ENCODE measurements around the gene GNPTG.
A peak's percentile ranks its signal among the peaks of the same experiment; 100 is the strongest.

The GNPTG gene

GRCh38 chr16:1349351-1349750 is 2.4 kb upstream of the GNPTG start:
- DNase-seq: no peak

GRCh38 chr16:1349951-1350350 is 1.8 kb upstream of the GNPTG start:
- no peak for DNase-seq

GRCh38 chr16:1350691-1351090 is 1.0 kb upstream of the GNPTG start:
- DNase-seq: no peak

- no peak for DNase-seq
Measured at GRCh38 chr16:1351215-1351581, 533 bp upstream of the GNPTG start.

GRCh38 chr16:1354815-1355540 is 3.2 kb downstream of the GNPTG start:
- DNase-seq: no peak

- no peak for DNase-seq
Measured at GRCh38 chr16:1355591-1355990, 3.9 kb downstream of the GNPTG start.

- no peak for DNase-seq
Measured at GRCh38 chr16:1356061-1356900, 4.5 kb downstream of the GNPTG start.

GRCh38 chr16:1357906-1358566 is 6.3 kb downstream of the GNPTG start:
- DNase-seq: no peak

GRCh38 chr16:1361685-1362360 is 10.1 kb downstream of the GNPTG start:
- DNase-seq: no peak

- DNase-seq: no peak
Measured at GRCh38 chr16:1362807-1363206, 11.1 kb downstream of the GNPTG start.

GRCh38 chr16:1363501-1364041 is 11.8 kb downstream of the GNPTG start:
- peak; percentile 88 for DNase-seq

GRCh38 chr16:1364510-1364909 is 12.8 kb downstream of the GNPTG start:
- no peak for DNase-seq

- no peak for DNase-seq
Measured at GRCh38 chr16:1366060-1366711, 14.5 kb downstream of the GNPTG start.

- DNase-seq: no peak
Measured at GRCh38 chr16:1366712-1367299, 15.1 kb downstream of the GNPTG start.

- DNase-seq: no peak
Measured at GRCh38 chr16:1367486-1368174, 15.9 kb downstream of the GNPTG start.

- DNase-seq: no peak
Measured at GRCh38 chr16:1371054-1371978, 19.6 kb downstream of the GNPTG start.

- no peak for DNase-seq
Measured at GRCh38 chr16:1372292-1372950, 20.7 kb downstream of the GNPTG start.

GRCh38 chr16:1374418-1375297 is 22.9 kb downstream of the GNPTG start:
- no peak for DNase-seq

GRCh38 chr16:1375298-1375640 is 23.5 kb downstream of the GNPTG start:
- DNase-seq: no peak

Measured in activated CD8-positive, alpha-beta memory T cell treated with anti-CD3 and anti-CD28 coated beads for 24 hours (primary cell).